ENCODE results near the gene TPRN. TPM values are rescaled to one million over a fixed set of nuclear protein-coding genes. Genes with fewer than 3 reads are reported as not detected.

Gene TPRN, protein sequence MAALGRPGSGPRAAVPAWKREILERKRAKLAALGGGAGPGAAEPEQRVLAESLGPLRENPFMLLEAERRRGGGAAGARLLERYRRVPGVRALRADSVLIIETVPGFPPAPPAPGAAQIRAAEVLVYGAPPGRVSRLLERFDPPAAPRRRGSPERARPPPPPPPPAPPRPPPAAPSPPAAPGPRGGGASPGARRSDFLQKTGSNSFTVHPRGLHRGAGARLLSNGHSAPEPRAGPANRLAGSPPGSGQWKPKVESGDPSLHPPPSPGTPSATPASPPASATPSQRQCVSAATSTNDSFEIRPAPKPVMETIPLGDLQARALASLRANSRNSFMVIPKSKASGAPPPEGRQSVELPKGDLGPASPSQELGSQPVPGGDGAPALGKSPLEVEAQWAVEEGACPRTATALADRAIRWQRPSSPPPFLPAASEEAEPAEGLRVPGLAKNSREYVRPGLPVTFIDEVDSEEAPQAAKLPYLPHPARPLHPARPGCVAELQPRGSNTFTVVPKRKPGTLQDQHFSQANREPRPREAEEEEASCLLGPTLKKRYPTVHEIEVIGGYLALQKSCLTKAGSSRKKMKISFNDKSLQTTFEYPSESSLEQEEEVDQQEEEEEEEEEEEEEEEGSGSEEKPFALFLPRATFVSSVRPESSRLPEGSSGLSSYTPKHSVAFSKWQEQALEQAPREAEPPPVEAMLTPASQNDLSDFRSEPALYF
- 1 to 10 TPM; 6.4 to 6.8 TPM for total RNA-seq

GRCh38 chr9:137200311-137201204 is at the start of gene TPRN:
TSS of gene TPRN (minus strand) at chr9:137200741. CDS start at chr9:137200711, 30 bp downstream.
- TF ChIP-seq, protein P1, sequence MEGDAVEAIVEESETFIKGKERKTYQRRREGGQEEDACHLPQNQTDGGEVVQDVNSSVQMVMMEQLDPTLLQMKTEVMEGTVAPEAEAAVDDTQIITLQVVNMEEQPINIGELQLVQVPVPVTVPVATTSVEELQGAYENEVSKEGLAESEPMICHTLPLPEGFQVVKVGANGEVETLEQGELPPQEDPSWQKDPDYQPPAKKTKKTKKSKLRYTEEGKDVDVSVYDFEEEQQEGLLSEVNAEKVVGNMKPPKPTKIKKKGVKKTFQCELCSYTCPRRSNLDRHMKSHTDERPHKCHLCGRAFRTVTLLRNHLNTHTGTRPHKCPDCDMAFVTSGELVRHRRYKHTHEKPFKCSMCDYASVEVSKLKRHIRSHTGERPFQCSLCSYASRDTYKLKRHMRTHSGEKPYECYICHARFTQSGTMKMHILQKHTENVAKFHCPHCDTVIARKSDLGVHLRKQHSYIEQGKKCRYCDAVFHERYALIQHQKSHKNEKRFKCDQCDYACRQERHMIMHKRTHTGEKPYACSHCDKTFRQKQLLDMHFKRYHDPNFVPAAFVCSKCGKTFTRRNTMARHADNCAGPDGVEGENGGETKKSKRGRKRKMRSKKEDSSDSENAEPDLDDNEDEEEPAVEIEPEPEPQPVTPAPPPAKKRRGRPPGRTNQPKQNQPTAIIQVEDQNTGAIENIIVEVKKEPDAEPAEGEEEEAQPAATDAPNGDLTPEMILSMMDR (IDR thresholded peaks at IDR 0.05): no peak

DNA sequence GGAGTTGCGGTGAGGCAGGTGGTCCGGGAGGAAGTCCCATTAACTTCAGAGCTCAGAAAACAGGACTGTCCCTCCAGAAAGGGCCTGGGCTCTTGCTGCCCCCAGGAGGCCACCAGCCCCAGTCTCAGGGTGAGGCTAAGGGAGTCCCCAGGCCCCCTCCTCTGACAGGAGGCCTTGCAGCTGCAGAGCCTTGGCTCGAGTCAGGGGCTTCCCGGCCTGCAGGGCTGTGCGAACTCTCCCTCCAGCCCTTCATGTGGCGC is 47.3 kb upstream of the TPRN start:
- H3K4me1 ChIP-seq: peaks cover 0 to 30% of the 10 kb centered on the region in 2 donors
- H3K36me3 ChIP-seq: peaks cover 11% of the 10 kb centered on the region
- H3K9me3 ChIP-seq: no peaks in the 10 kb centered on the region
- no peak overlapping the region for H3K27ac ChIP-seq
- TF ChIP-seq, protein P1 (IDR thresholded peaks at IDR 0.05): no peak
- no peak overlapping the region for H3K4me3 ChIP-seq
- DNase-seq (ENCODE audit: low spot score): no peak
- no peaks in the 10 kb centered on the region for H3K27me3 ChIP-seq

More at GRCh38 chr9:137200311-137201204, at the start of gene TPRN:
- Histone ChIP-seq H3K27ac (peak within 1 kb of the TSS; percentile 73 to 75), H3K4me3 (peak within 1 kb of the TSS; percentile 56 to 71), H3K27me3 (no peaks in the 10 kb centered on the region), H3K9me3 (no peaks in the 10 kb centered on the region), H3K4me1 (peaks cover 0 to 84% of the 10 kb centered on the region in 2 donors), H3K36me3 (no peaks in the 10 kb centered on the region)
- peak; percentile 100 for DNase-seq (ENCODE audit: low spot score)

DNA sequence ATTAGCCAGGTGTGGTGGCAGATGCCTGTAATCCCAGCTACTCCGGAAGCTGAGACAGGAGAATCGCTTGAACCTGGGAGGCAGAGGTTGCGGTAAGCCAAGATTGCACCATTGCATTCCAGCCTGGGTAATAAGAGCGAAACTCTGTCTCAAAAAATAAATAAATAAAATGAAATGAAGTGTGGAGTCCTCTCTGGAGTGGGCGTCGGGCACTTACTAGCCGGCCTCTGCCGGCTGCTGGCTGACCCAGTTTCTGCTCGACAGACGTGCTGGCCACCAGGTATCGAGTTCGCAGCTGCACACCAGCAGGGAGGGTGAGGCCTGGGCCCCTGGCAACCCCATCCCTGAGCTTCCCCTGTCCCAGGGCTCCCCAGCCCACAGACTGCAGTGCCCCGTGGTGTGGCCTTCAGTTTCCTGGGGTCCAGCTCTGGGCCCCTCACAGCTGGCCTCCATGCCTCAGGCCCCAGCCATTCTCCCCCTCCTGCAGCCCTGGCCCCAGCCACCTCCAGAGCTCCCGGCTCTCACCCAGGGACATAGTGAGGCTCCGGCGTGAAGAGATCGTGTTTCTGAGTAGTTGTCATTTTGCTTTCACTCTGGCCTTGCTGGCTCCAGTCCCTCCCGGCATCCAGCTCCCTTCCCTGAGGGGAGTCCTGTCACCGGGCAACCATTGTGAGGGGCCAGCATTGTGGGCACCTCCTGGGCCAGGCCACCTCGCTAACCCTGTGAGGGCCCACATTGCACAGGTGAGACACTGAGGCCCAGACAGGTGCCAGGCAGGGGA is 46.8 kb upstream of the TPRN start:
- H3K36me3 ChIP-seq: peaks cover 16% of the 10 kb centered on the region
- TF ChIP-seq, protein P1 (IDR thresholded peaks at IDR 0.05): no peak
- no peak overlapping the region for H3K4me3 ChIP-seq
- no peak for DNase-seq (ENCODE audit: low spot score)
- peaks cover 0 to 36% of the 10 kb centered on the region in 2 donors for H3K4me1 ChIP-seq
- H3K27ac ChIP-seq: no peak overlapping the region
- no peaks in the 10 kb centered on the region for H3K9me3 ChIP-seq
- H3K27me3 ChIP-seq: no peaks in the 10 kb centered on the region

GRCh38 chr9:137245450-137246421 is 45.2 kb upstream of the TPRN start:
- TF ChIP-seq, protein P1 (IDR thresholded peaks at IDR 0.05): no peak
- H3K9me3 ChIP-seq: no peaks in the 10 kb centered on the region
- no peak overlapping the region for H3K4me3 ChIP-seq
- peaks cover 23% of the 10 kb centered on the region for H3K36me3 ChIP-seq
- DNase-seq (ENCODE audit: low spot score): no peak
- no peaks in the 10 kb centered on the region for H3K27me3 ChIP-seq
- H3K4me1 ChIP-seq: peaks cover 0 to 39% of the 10 kb centered on the region in 2 donors
- H3K27ac ChIP-seq: no peak overlapping the region
